Measurements from ENCODE around the gene LRRC3C. TPM values are rescaled to one million over a fixed set of nuclear protein-coding genes. Genes with fewer than 3 reads are reported as not detected.
A peak's percentile ranks its signal among the peaks of the same experiment; 100 is the strongest.

Gene LRRC3C
- total RNA-seq, 1 donor from 2014 or later: not detected

DNA sequence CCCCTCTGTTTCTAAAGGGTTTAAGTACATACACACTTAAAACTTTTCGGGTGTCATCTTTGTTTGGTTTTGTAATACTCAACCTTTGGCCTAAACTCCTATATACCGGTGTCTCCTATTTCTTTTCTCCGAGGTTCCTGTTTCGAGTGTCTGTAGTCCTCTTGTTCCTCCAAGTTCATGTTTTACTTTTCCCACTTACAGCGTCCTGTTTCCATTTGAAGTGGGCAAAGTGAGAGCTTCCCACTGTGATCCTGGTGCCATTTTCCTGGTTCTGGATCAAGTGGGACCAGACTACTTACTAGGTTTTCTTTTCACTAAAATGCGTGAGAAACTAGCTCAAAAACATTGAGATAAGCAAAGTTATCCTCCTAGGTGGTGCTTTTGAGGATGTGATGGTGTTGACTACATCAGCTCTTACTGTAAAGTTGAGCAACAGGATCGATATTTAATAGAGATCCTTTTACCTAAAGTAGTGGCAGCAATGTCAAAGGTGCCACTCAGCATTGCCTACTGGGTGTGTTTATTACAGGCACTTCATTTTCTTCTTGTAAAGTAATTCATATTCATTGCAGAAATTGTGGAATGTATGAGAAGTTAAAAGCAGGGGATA is 54.3 kb downstream of the LRRC3C start:
- H3F3A ChIP-seq (ENCODE audit: low read depth): peaks cover 11% of the 10 kb centered on the region
- peaks cover 13% of the 10 kb centered on the region for H3K4me1 ChIP-seq
- Mint-ChIP-seq H3K4me3 (peak overlapping the region; percentile 96), H3K9me3 (no peaks in the 10 kb centered on the region), H3K4me1 (peaks cover 21% of the 10 kb centered on the region), H3K27me3 (ENCODE audit: insufficient read depth, low read depth) (peaks cover 4% of the 10 kb centered on the region), H3K27ac (peak overlapping the region; percentile 30), H3K36me3 (peaks cover 21% of the 10 kb centered on the region)
- H3K9ac ChIP-seq: peak overlapping the region; percentile 98
- no peaks in the 10 kb centered on the region for H3K9me3 ChIP-seq (ENCODE audit: low read depth)
- peak overlapping the region; percentile 85 for H3K4me3 ChIP-seq
- peaks cover 5% of the 10 kb centered on the region for H3K36me3 ChIP-seq
- no peak overlapping the region for H3K27ac ChIP-seq
- DNase-seq (ENCODE audit: low spot score): no peak
- no peak overlapping the region for H2AFZ ChIP-seq (replicated peaks)
- H3K4me2 ChIP-seq: peak overlapping the region; percentile 91
- TF ChIP-seq, protein P1, sequence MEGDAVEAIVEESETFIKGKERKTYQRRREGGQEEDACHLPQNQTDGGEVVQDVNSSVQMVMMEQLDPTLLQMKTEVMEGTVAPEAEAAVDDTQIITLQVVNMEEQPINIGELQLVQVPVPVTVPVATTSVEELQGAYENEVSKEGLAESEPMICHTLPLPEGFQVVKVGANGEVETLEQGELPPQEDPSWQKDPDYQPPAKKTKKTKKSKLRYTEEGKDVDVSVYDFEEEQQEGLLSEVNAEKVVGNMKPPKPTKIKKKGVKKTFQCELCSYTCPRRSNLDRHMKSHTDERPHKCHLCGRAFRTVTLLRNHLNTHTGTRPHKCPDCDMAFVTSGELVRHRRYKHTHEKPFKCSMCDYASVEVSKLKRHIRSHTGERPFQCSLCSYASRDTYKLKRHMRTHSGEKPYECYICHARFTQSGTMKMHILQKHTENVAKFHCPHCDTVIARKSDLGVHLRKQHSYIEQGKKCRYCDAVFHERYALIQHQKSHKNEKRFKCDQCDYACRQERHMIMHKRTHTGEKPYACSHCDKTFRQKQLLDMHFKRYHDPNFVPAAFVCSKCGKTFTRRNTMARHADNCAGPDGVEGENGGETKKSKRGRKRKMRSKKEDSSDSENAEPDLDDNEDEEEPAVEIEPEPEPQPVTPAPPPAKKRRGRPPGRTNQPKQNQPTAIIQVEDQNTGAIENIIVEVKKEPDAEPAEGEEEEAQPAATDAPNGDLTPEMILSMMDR (IDR thresholded peaks at IDR 0.05): no peak
- TF ChIP-seq EZH2phosphoT487 (IDR thresholded peaks at IDR 0.05) (no peak), EZH2 (IDR thresholded peaks at IDR 0.05) (no peak)
- H3K27me3 ChIP-seq: peaks cover 7% of the 10 kb centered on the region
- H4K20me1 ChIP-seq (ENCODE audit: low read depth): peaks cover 23% of the 10 kb centered on the region
- peaks cover 30% of the 10 kb centered on the region for H3K79me2 ChIP-seq (ENCODE audit: low read depth)

DNA sequence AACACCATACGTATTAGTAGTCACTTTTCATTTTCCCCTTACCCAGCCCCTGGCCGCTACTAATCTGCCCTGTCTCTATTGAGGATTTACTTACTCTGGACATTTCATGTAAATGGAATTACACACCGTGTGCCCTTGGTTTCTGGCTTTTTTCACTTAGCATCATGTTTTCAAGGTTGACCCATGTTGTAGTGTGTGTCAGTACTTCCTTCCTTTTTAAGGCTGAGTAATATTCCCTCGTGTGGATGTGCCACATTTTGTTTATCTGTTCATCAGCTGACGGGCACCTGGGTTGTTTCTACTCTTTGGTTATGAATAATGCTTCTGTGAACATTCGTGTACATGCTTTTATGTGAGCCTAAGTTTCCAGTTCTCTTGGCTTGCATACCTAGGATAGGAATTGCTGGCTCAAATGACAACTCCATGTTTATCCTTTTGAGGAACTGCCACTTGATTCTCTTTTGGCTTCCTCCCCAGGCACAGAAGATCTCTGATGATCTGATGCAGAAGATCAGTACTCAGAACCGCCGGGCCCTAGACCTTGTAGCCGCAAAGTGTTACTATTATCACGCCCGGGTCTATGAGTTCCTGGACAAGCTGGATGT is 60.8 kb downstream of the LRRC3C start:
- H3K27me3 Mint-ChIP-seq (ENCODE audit: insufficient read depth, low read depth): no peaks in the 10 kb centered on the region
- no peaks in the 10 kb centered on the region for H3K9me3 Mint-ChIP-seq
- H3K36me3 ChIP-seq: peaks cover 11% of the 10 kb centered on the region
- H3K4me2 ChIP-seq: no peak overlapping the region
- H3K27me3 ChIP-seq: no peaks in the 10 kb centered on the region
- no peak overlapping the region for H2AFZ ChIP-seq (replicated peaks)
- H3K4me1 Mint-ChIP-seq: peaks cover 2% of the 10 kb centered on the region
- no peaks in the 10 kb centered on the region for H3K9me3 ChIP-seq (ENCODE audit: low read depth)
- no peak overlapping the region for H3K9ac ChIP-seq
- H4K20me1 ChIP-seq (ENCODE audit: low read depth): peaks cover 3% of the 10 kb centered on the region
- no peak overlapping the region for H3K4me3 ChIP-seq
- TF ChIP-seq EZH2phosphoT487 (IDR thresholded peaks at IDR 0.05): no peak
- TF ChIP-seq EZH2 (IDR thresholded peaks at IDR 0.05): no peak
- TF ChIP-seq, protein P1 (IDR thresholded peaks at IDR 0.05): no peak
- peaks cover 4% of the 10 kb centered on the region for H3K79me2 ChIP-seq (ENCODE audit: low read depth)
- no peaks in the 10 kb centered on the region for H3F3A ChIP-seq (ENCODE audit: low read depth)
- no peak overlapping the region for H3K27ac Mint-ChIP-seq
- H3K27ac ChIP-seq: no peak overlapping the region
- H3K36me3 Mint-ChIP-seq: peaks cover 37% of the 10 kb centered on the region
- no peak for DNase-seq (ENCODE audit: low spot score)
- no peaks in the 10 kb centered on the region for H3K4me1 ChIP-seq
- H3K4me3 Mint-ChIP-seq: no peak overlapping the region

DNA sequence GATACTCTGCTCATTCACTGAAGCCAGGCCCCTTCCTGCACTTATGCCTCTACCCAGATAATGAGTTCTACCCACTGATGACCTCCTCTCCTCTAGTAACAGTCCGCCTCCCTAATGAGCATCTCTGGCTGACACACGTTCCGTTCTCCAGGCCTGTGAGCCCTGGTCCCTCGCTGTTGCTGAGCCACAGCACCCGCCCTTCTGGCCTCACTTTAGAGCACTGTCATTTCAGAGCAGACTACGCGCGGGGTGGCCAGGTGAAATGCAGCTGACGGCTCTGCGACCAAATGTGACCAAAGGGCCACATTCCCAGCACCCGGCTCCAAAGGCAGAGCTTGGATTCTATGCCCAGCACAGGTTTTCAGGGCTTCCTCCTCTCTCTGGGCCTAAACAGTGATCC is 66.9 kb downstream of the LRRC3C start:
- no peak overlapping the region for H3K4me3 Mint-ChIP-seq
- TF ChIP-seq EZH2 (IDR thresholded peaks at IDR 0.05): no peak
- TF ChIP-seq, protein P1 (IDR thresholded peaks at IDR 0.05): no peak
- TF ChIP-seq EZH2phosphoT487 (IDR thresholded peaks at IDR 0.05): no peak
- no peaks in the 10 kb centered on the region for H3K4me1 Mint-ChIP-seq
- H3K79me2 ChIP-seq (ENCODE audit: low read depth): no peaks in the 10 kb centered on the region
- no peak overlapping the region for H3K9ac ChIP-seq
- H3K36me3 Mint-ChIP-seq: peaks cover 24% of the 10 kb centered on the region
- no peaks in the 10 kb centered on the region for H4K20me1 ChIP-seq (ENCODE audit: low read depth)
- no peak for DNase-seq (ENCODE audit: low spot score)
- H3K4me2 ChIP-seq: no peak overlapping the region
- no peaks in the 10 kb centered on the region for H3F3A ChIP-seq (ENCODE audit: low read depth)
- no peaks in the 10 kb centered on the region for H3K27me3 Mint-ChIP-seq (ENCODE audit: insufficient read depth, low read depth)
- no peaks in the 10 kb centered on the region for H3K4me1 ChIP-seq
- H3K4me3 ChIP-seq: no peak overlapping the region
- H2AFZ ChIP-seq (replicated peaks): no peak overlapping the region
- H3K27me3 ChIP-seq: no peaks in the 10 kb centered on the region
- no peaks in the 10 kb centered on the region for H3K9me3 ChIP-seq (ENCODE audit: low read depth)
- H3K9me3 Mint-ChIP-seq: no peaks in the 10 kb centered on the region
- H3K36me3 ChIP-seq: no peaks in the 10 kb centered on the region
- H3K27ac Mint-ChIP-seq: no peak overlapping the region
- no peak overlapping the region for H3K27ac ChIP-seq

Other genes starting within 250 kb of the LRRC3C start
- gene PGAP3, start 239.7 kb upstream of the LRRC3C start, total RNA-seq (ENCODE audit: low replicate concordance): 6.6 and 26.1 TPM in 2 replicates
- gene ERBB2, start 227.7 kb upstream of the LRRC3C start, total RNA-seq (ENCODE audit: low replicate concordance): 75.2 and 116 TPM in 2 replicates
- 20.1 and 27.6 TPM in 2 replicates for gene MIEN1, start 197.2 kb upstream of the LRRC3C start, total RNA-seq (ENCODE audit: low replicate concordance)
- gene GRB7, start 189.8 kb upstream of the LRRC3C start, total RNA-seq (ENCODE audit: low replicate concordance): 6.0 and 8.0 TPM in 2 replicates
- gene IKZF3, start 63.4 kb upstream of the LRRC3C start, total RNA-seq (ENCODE audit: low replicate concordance): under 0.01 TPM in 1 of 2 replicates, not detected in the other
- not detected in 2 replicates for gene ZPBP2, start 59.5 kb upstream of the LRRC3C start, total RNA-seq (ENCODE audit: low replicate concordance)
- 15.2 and 20.2 TPM in 2 replicates for gene GSDMB, start 9.1 kb upstream of the LRRC3C start, total RNA-seq (ENCODE audit: low replicate concordance)
- gene ORMDL3, start 131 bp upstream of the LRRC3C start, total RNA-seq (ENCODE audit: low replicate concordance): 29.3 and 47.1 TPM in 2 replicates
- 0.09 TPM in 1 of 2 replicates, not detected in the other for gene GSDMA, start 35.3 kb downstream of the LRRC3C start, total RNA-seq (ENCODE audit: low replicate concordance)
- gene PSMD3, start 53.1 kb downstream of the LRRC3C start, total RNA-seq (ENCODE audit: low replicate concordance): 71.6 and 131 TPM in 2 replicates
- not detected in 2 replicates for gene CSF3, start 87.7 kb downstream of the LRRC3C start, total RNA-seq (ENCODE audit: low replicate concordance)
- 64.3 and 109 TPM in 2 replicates for gene MED24, start 126.7 kb downstream of the LRRC3C start, total RNA-seq (ENCODE audit: low replicate concordance)
- 14.5 and 20.8 TPM in 2 replicates for gene THRA, start 135.2 kb downstream of the LRRC3C start, total RNA-seq (ENCODE audit: low replicate concordance)
- gene NR1D1, start 172.9 kb downstream of the LRRC3C start, total RNA-seq (ENCODE audit: low replicate concordance): 0.24 and 0.87 TPM in 2 replicates
- gene MSL1, start 194.2 kb downstream of the LRRC3C start, total RNA-seq (ENCODE audit: low replicate concordance): 144 and 190 TPM in 2 replicates
- gene CASC3, start 212.8 kb downstream of the LRRC3C start, total RNA-seq (ENCODE audit: low replicate concordance): 64.0 and 68.9 TPM in 2 replicates
- 6.8 and 8.3 TPM in 2 replicates for gene RAPGEFL1, start 249.7 kb downstream of the LRRC3C start, total RNA-seq (ENCODE audit: low replicate concordance)

Data from neural progenitor cell (in vitro differentiated cells).